Gastroesophageal sphincter (tissue), 4 donors: ENCODE results near the gene FAM53B. TPM values are rescaled to one million over a fixed set of nuclear protein-coding genes. Genes with fewer than 3 reads are reported as not detected.
A peak's percentile ranks its signal among the peaks of the same experiment; 100 is the strongest.

Experiments used
- ATAC-seq: fragments of 150-250 bp; one replicate; pipeline ENCODE4 v1.9.1; 2016; ENCODE audit warnings: mild to moderate bottlenecking, moderate library complexity
- H3K27ac ChIP-seq, 4 donors: fragments of 200-600 bp; sonication (generic) in 3 of 4; 1 replicate in 3 of 4; 2 replicates in 1 of 4; pipeline ENCODE4 v1.5.1; 2016 to 2019
- H3K27me3 ChIP-seq: fragments of 200-600 bp; sonication (generic); one replicate; pipeline ENCODE4 v1.5.1; 2019
- H3K36me3 ChIP-seq, 2 donors: fragments of 200-600 bp; sonication (generic); one replicate each; pipeline ENCODE4 v1.5.1; 2019; ENCODE audit warnings: control low read depth in 1 of 2
- H3K4me1 ChIP-seq, 3 donors: fragments of 200-600 bp; sonication (generic); 1 replicate in 2 of 3; 2 replicates in 1 of 3; pipeline ENCODE4 v1.5.1; 2016 to 2019; ENCODE audit warnings: control low read depth in 2 of 3
- H3K4me3 ChIP-seq, 2 donors: fragments of 200-600 bp; sonication (generic); one replicate each; pipeline ENCODE4 v1.5.1; 2019; ENCODE audit warnings: mild to moderate bottlenecking in 1 of 2, moderate library complexity in 1 of 2
- H3K9me3 ChIP-seq, 3 donors: fragments of 200-600 bp; sonication (generic); one replicate each; pipeline ENCODE4 v1.5.1; 2017 to 2019; ENCODE audit warnings: control low read depth in 2 of 3
- EP300 ChIP-seq: sonication (generic); formaldehyde crosslinking; IDR thresholded peaks from one replicate; pipeline ENCODE4 v1.6.1; 2017; ENCODE audit warnings: antibody characterized with exemption, mild to moderate bottlenecking
- POLR2A ChIP-seq, 2 donors: fragments of 450-650 bp; IDR thresholded peaks; one replicate each; pipeline ENCODE4 v1.6.1; 2017; ENCODE audit warnings: antibody characterized with exemption in 2 of 2, mild to moderate bottlenecking in 2 of 2, moderate library complexity in 1 of 2
- POLR2AphosphoS5 ChIP-seq: sonication (generic); formaldehyde crosslinking; IDR thresholded peaks from one replicate; pipeline ENCODE4 v1.6.1; 2017; ENCODE audit warnings: antibody characterized with exemption
- WGBS, 2 donors: methylation state at CpG; one replicate each; pipeline ENCODE4 v1.1.5; 2018; ENCODE audit warnings: low coverage in 1 of 2; 5-methylcytosine and 5-hydroxymethylcytosine counted together
- total RNA-seq, 4 donors: library from RNA; depleted of rRNA; stranded (reverse); fragments of >200 nt; gene quantifications; one replicate each; pipeline ENCODE4 v1.1.0, GENCODE V29; 2016
- TF ChIP-seq, protein P1 (sequence below), 4 experiments: fragments of 200-600 bp in 2 of 4; fragments of 450-650 bp in 2 of 4; sonication (generic) in 1 of 4; IDR thresholded peaks; one replicate each; pipeline ENCODE4 v1.5.1; 2017 to 2019; ENCODE audit warnings: antibody characterized with exemption in 4 of 4, mild to moderate bottlenecking in 2 of 4, moderate library complexity in 2 of 4

Gene FAM53B
- total RNA-seq, 4 donors from 2014 or later, result 24.5 to 33.0 (median 30.2) TPM

DNA sequence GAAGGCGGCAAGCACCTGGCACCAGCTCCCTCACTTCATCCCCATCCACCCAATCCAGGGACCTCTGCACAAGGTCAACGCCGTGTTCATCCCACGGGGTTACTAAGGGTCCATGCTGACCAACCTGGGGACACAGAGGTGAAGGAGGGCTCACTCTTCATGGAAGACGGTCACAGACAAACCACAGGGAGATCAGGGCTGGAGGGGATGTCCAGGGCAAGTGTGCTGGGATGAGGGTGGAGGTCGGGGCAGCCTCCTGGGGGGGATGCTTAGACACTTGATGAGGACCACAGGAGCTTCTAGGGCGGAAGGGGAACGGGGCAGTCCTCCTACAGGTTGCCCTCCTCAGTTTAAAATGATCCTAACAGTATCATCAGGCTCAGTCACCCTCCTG is 46.7 kb downstream of the FAM53B start:
- H3K27me3 ChIP-seq, result no peaks in the 10 kb centered on the region
- peak overlapping the region in 1 of 4 donors; percentile 26 for H3K27ac ChIP-seq
- ATAC-seq, result no peak
- peaks cover 14 to 84% (median 57%) of the 10 kb centered on the region in 3 donors for H3K4me1 ChIP-seq
- H3K9me3 ChIP-seq, result no peaks in the 10 kb centered on the region
- H3K4me3 ChIP-seq, result no peak overlapping the region
- peaks cover 0 to 26% of the 10 kb centered on the region in 2 donors for H3K36me3 ChIP-seq
- TF ChIP-seq, protein P1, sequence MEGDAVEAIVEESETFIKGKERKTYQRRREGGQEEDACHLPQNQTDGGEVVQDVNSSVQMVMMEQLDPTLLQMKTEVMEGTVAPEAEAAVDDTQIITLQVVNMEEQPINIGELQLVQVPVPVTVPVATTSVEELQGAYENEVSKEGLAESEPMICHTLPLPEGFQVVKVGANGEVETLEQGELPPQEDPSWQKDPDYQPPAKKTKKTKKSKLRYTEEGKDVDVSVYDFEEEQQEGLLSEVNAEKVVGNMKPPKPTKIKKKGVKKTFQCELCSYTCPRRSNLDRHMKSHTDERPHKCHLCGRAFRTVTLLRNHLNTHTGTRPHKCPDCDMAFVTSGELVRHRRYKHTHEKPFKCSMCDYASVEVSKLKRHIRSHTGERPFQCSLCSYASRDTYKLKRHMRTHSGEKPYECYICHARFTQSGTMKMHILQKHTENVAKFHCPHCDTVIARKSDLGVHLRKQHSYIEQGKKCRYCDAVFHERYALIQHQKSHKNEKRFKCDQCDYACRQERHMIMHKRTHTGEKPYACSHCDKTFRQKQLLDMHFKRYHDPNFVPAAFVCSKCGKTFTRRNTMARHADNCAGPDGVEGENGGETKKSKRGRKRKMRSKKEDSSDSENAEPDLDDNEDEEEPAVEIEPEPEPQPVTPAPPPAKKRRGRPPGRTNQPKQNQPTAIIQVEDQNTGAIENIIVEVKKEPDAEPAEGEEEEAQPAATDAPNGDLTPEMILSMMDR (IDR thresholded peaks at IDR 0.05), result no peak
- TF ChIP-seq POLR2A (IDR thresholded peaks at IDR 0.05) (no peak), EP300 (no peak), POLR2AphosphoS5 (no peak)
- WGBS, 2 donors, result 93 to 100% methylated on average over 2 to 4 of the region's 8 CpGs

DNA sequence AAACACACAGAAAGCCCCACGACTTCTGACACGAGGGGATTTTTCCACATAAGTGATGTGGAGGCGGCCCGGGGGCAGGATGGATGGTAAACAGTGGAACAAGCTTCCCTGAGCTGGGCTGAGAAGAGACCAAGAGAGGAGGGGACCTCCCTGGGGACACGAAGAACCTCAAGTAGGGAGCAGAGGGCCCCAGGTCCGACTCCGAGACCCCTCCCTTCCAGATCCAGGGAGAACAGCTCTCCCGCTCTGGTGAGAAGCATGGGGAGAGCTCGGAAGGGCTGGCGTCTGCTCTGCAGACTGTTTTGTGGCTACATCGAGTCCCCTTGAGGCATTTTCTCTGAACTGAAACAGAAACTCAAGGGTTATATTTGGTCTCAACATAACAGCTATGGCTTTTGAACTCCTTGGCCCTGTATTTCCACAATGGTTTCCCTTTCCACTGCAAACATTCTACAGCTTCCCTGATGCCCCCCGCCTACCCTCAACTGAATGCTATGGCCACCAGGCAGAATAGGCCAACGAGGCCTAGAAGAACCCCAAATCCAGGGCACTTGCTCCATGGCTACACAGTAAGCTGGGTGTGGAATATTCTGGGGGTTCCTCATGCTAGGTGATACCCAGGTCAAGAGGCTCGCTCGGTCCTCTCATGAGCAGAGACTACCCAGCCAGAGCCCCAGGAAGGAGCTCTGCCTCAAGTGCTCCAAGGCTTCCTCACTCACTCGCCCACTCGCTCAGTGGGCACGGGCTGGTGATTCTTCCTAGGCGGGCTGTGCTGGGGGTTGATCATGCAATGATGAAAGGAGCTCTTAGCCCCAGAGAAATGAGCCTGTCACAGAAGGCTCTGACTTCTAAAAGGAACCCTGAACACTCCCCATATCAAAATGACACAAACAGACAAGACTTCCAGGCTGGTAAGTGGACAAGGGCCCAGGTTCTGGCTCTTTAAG is 47.5 kb downstream of the FAM53B start:
- TF ChIP-seq, protein P1 (IDR thresholded peaks at IDR 0.05), result no peak
- TF ChIP-seq EP300, result no peak

DNA sequence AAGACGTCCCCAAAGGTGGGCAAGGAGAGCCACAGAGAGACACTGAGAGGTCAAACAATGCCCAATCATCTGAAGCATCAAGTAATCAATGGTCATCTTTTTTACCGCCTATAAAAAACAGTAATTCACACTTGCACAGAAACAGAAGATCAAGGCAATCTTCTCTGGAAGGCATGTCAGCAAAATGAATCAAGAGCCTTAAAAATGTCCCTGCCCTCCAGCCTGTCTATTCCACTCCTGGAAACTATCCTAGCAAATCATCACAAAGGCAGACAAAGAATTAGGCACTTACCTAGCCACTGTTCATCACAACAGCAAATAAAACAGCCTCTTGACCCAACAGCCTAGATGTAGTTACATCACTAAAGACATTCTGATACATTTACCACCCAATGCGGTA is 48.9 kb downstream of the FAM53B start:
- Histone ChIP-seq H3K4me1 (peaks cover 0 to 62% (median 35%) of the 10 kb centered on the region in 3 donors), H3K27me3 (no peaks in the 10 kb centered on the region), H3K4me3 (no peak overlapping the region), H3K27ac (no peak overlapping the region), H3K36me3 (peaks cover 0 to 26% of the 10 kb centered on the region in 2 donors), H3K9me3 (no peaks in the 10 kb centered on the region)
- WGBS, 2 donors, result 86 to 88% methylated on average over 2 to 3 of the region's 3 CpGs
- ATAC-seq, result no peak
- TF ChIP-seq EP300, result no peak
- TF ChIP-seq, protein P1 (IDR thresholded peaks at IDR 0.05), result no peak
- no peak for TF ChIP-seq POLR2AphosphoS5
- TF ChIP-seq POLR2A (IDR thresholded peaks at IDR 0.05), result no peak

More for the DNA sequence above, 47.5 kb downstream of the FAM53B start:
- Histone ChIP-seq H3K4me1 (peaks cover 8 to 77% (median 50%) of the 10 kb centered on the region in 3 donors), H3K27me3 (no peaks in the 10 kb centered on the region), H3K27ac (peak overlapping the region in 2 of 4 donors; percentile 18 to 26), H3K4me3 (no peak overlapping the region), H3K9me3 (no peaks in the 10 kb centered on the region), H3K36me3 (peaks cover 0 to 26% of the 10 kb centered on the region in 2 donors)
- 50 to 80% methylated on average over 2 to 3 of the region's 19 CpGs for WGBS, 2 donors
- no peak for ATAC-seq

GRCh38 chr10:124694481-124695220 is 49.5 kb downstream of the FAM53B start:
- 79 to 85% methylated on average over 2 to 4 of the region's 14 CpGs for WGBS, 2 donors
- peaks cover 0 to 56% (median 29%) of the 10 kb centered on the region in 3 donors for H3K4me1 ChIP-seq
- ATAC-seq, result no peak
- no peak overlapping the region for H3K4me3 ChIP-seq
- TF ChIP-seq POLR2AphosphoS5 (no peak), EP300 (no peak)
- TF ChIP-seq, protein P1 (IDR thresholded peaks at IDR 0.05), result no peak
- H3K9me3 ChIP-seq, result no peaks in the 10 kb centered on the region
- H3K36me3 ChIP-seq, result peaks cover 0 to 31% of the 10 kb centered on the region in 2 donors
- no peaks in the 10 kb centered on the region for H3K27me3 ChIP-seq
- H3K27ac ChIP-seq, result peak overlapping the region in 3 of 4 donors; percentile 14 to 51 (median 36)
